ENCODE measurements around the gene COL6A3.
"Not testable (repeated sequence)": the region's sequence is repeated elsewhere in the genome, so short reads cannot be mapped to it uniquely, and the experiment has no call there.

The COL6A3 gene

GRCh38 chr2:237306083-237306786, 107.7 kb downstream of the COL6A3 start:
- Histone ChIP-seq H3K4me3 (ENCODE audit: low read length) (no peak overlapping the region), H3K4me1 (ENCODE audit: control insufficient read depth, insufficient read depth, low read length) (peaks cover 47% of the 10 kb centered on the region), H3K4me2 (ENCODE audit: low read length) (no peak overlapping the region), H3K36me3 (ENCODE audit: insufficient read depth, low read length) (no peaks in the 10 kb centered on the region), H3K9ac (ENCODE audit: low read depth, low read length) (no peak overlapping the region), H3K9me3 (replicated peaks; ENCODE audit: low read length) (no peaks in the 10 kb centered on the region), H3K27me3 (ENCODE audit: control insufficient read depth, insufficient read depth, low read length) (no peaks in the 10 kb centered on the region)

- no peaks in the 10 kb centered on the region for H3K27me3 ChIP-seq (ENCODE audit: control insufficient read depth, insufficient read depth, low read length)
- no peak overlapping the region for H3K4me2 ChIP-seq (ENCODE audit: low read length)
- H3K36me3 ChIP-seq (ENCODE audit: insufficient read depth, low read length) = no peaks in the 10 kb centered on the region
- H3K4me3 ChIP-seq (ENCODE audit: low read length) = no peak overlapping the region
- H3K9ac ChIP-seq (ENCODE audit: low read depth, low read length) = no peak overlapping the region
- H3K9me3 ChIP-seq (replicated peaks; ENCODE audit: low read length) = no peaks in the 10 kb centered on the region
- peaks cover 50% of the 10 kb centered on the region for H3K4me1 ChIP-seq (ENCODE audit: control insufficient read depth, insufficient read depth, low read length)
Measured at GRCh38 chr2:237305579-237305978, 108.4 kb downstream of the COL6A3 start.

- Histone ChIP-seq H3K4me2 (ENCODE audit: low read length) (peak overlapping the region; percentile 4), H3K9ac (ENCODE audit: low read depth, low read length) (no peak overlapping the region), H3K9me3 (replicated peaks; ENCODE audit: low read length) (no peaks in the 10 kb centered on the region), H3K4me3 (ENCODE audit: low read length) (no peak overlapping the region), H3K27me3 (ENCODE audit: control insufficient read depth, insufficient read depth, low read length) (no peaks in the 10 kb centered on the region), H3K4me1 (ENCODE audit: control insufficient read depth, insufficient read depth, low read length) (peaks cover 52% of the 10 kb centered on the region), H3K36me3 (ENCODE audit: insufficient read depth, low read length) (no peaks in the 10 kb centered on the region)
Measured at GRCh38 chr2:237304763-237305514, 109.0 kb downstream of the COL6A3 start.

DNA sequence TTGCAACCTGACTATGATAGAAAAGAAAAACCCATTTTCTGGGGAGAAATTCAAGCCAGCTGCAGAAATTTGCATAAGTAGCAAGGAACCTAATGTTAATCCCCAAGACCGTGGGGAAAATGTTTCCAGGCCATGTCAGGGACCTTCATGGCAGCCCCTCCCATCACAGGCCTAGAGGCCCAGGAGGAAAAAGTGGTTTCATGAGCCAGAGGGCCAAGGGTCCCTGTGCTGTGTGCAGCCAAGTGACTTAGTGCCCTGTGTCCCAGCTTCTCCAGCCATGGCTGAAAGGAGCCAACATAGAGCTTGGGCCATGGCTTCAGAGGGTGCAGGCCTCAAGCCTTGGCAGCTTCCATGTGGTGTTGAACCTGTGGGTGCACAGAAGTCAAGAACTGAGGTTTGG, 110.7 kb downstream of the COL6A3 start:
- H3K4me1 ChIP-seq (ENCODE audit: control insufficient read depth, insufficient read depth, low read length) = peaks cover 62% of the 10 kb centered on the region
- not testable (repeated sequence) for H3K4me3 ChIP-seq (ENCODE audit: low read length); H3K36me3 ChIP-seq (ENCODE audit: insufficient read depth, low read length); H3K27me3 ChIP-seq (ENCODE audit: control insufficient read depth, insufficient read depth, low read length); H3K9me3 ChIP-seq (replicated peaks; ENCODE audit: low read length); H3K9ac ChIP-seq (ENCODE audit: low read depth, low read length); H3K4me2 ChIP-seq (ENCODE audit: low read length)

DNA sequence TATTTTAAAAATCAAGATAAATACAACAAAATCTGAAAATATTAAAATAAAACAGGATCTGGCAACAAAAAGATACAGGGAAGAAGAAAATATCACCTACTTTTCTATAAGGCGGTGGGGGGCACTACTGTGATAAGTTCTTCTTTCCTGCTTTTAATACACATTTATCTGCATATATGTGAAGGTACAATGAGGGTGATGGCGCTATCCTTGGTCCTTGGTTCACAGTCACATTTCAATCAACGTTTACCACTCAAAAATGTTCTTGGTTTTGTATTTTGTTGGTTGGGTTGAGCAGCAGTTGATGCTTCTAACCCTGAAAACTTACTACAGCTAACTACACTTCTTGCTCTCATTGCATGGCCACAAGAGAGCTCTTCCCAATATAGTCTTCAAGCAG, 112.4 kb downstream of the COL6A3 start:
- Histone ChIP-seq H3K27me3 (ENCODE audit: control insufficient read depth, insufficient read depth, low read length) (no peaks in the 10 kb centered on the region), H3K4me1 (ENCODE audit: control insufficient read depth, insufficient read depth, low read length) (peaks cover 65% of the 10 kb centered on the region), H3K9ac (ENCODE audit: low read depth, low read length) (no peak overlapping the region), H3K36me3 (ENCODE audit: insufficient read depth, low read length) (no peaks in the 10 kb centered on the region), H3K4me2 (ENCODE audit: low read length) (no peak overlapping the region), H3K4me3 (ENCODE audit: low read length) (no peak overlapping the region), H3K9me3 (replicated peaks; ENCODE audit: low read length) (no peaks in the 10 kb centered on the region)

- peak overlapping the region; percentile 3 for H3K4me2 ChIP-seq (ENCODE audit: low read length)
- peak overlapping the region; percentile 7 for H3K9ac ChIP-seq (ENCODE audit: low read depth, low read length)
- H3K4me1 ChIP-seq (ENCODE audit: control insufficient read depth, insufficient read depth, low read length) = peaks cover 62% of the 10 kb centered on the region
- no peaks in the 10 kb centered on the region for H3K9me3 ChIP-seq (replicated peaks; ENCODE audit: low read length)
- no peak overlapping the region for H3K4me3 ChIP-seq (ENCODE audit: low read length)
- H3K36me3 ChIP-seq (ENCODE audit: insufficient read depth, low read length) = no peaks in the 10 kb centered on the region
- no peaks in the 10 kb centered on the region for H3K27me3 ChIP-seq (ENCODE audit: control insufficient read depth, insufficient read depth, low read length)
Measured at GRCh38 chr2:237300739-237301138, 113.2 kb downstream of the COL6A3 start.

DNA sequence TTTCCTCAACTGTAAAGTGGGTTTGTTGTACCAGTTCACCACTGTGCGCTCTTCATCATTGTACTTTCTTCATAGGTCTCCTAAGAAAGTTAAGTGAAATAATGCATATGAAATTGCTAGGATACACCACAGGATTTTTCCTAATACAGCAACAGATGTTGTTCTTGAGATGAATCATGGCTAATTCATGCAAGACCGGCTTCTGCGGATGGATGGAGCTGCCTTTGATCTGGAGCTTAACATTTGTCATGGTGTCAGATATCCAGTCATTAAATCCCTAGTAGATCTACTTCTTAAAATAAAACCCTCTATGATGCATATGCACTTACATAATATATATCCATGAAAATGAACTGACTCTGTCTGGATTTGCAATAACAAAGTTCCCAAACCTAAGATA, 114.1 kb downstream of the COL6A3 start:
- Histone ChIP-seq H3K4me2 (ENCODE audit: low read length) (peak overlapping the region; percentile 49), H3K4me1 (ENCODE audit: control insufficient read depth, insufficient read depth, low read length) (peaks cover 54% of the 10 kb centered on the region), H3K36me3 (ENCODE audit: insufficient read depth, low read length) (no peaks in the 10 kb centered on the region), H3K4me3 (ENCODE audit: low read length) (peak overlapping the region; percentile 32), H3K27me3 (ENCODE audit: control insufficient read depth, insufficient read depth, low read length) (no peaks in the 10 kb centered on the region), H3K9me3 (replicated peaks; ENCODE audit: low read length) (no peaks in the 10 kb centered on the region), H3K9ac (ENCODE audit: low read depth, low read length) (peak overlapping the region; percentile 7)

DNA sequence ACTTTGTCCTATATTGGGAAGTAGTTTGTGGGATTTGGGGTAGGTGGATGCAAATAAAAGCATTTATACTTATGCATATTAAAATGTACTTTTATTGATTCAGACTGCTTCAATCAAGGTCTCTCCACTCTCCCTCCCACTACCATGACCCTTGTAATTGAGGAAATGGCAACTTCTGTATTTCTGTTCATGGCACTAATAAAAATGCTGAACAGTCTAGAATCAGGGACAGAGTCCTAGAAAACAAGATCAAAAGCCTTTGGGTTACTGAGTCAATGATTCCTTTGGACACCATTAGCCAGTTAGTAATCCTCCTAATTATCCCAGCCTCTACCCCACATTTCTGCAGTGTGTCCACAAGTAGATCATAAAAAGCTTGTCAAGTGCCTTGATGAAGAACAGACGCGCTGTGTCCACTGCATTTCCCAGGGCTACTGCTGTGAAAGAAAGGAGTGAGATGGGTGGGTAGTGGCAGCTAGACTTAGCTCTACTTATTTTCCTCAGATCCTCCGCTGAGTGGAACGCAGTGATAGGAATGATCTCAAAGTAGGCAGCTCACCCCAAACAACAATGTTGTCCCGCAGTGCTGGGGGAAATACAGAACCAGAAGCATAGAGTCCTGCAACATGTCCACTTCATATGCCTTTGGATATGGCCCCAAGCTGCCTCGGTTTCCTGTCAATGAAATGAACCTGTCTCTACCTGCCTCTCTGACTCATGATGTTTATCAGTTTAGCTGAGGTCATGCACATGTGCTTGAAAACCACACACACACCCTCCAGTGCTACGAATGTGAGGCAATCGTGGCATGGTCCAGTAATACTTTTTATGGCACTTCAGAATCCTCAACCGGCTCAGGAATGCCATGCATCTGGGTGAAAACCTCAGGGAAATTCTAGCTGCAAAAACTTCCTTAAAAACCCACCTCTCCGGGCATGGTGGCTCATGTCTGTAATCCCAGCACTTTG, 115.5 kb downstream of the COL6A3 start:
- H3K27me3 ChIP-seq (ENCODE audit: control insufficient read depth, insufficient read depth, low read length) = no peaks in the 10 kb centered on the region
- H3K9me3 ChIP-seq (replicated peaks; ENCODE audit: low read length) = no peaks in the 10 kb centered on the region
- no peaks in the 10 kb centered on the region for H3K36me3 ChIP-seq (ENCODE audit: insufficient read depth, low read length)
- no peak overlapping the region for H3K4me3 ChIP-seq (ENCODE audit: low read length)
- H3K9ac ChIP-seq (ENCODE audit: low read depth, low read length) = no peak overlapping the region
- H3K4me2 ChIP-seq (ENCODE audit: low read length) = no peak overlapping the region
- peaks cover 54% of the 10 kb centered on the region for H3K4me1 ChIP-seq (ENCODE audit: control insufficient read depth, insufficient read depth, low read length)

- H3K9me3 ChIP-seq (replicated peaks; ENCODE audit: low read length) = no peaks in the 10 kb centered on the region
- H3K9ac ChIP-seq (ENCODE audit: low read depth, low read length) = peak overlapping the region; percentile 51
- no peaks in the 10 kb centered on the region for H3K27me3 ChIP-seq (ENCODE audit: control insufficient read depth, insufficient read depth, low read length)
- H3K4me3 ChIP-seq (ENCODE audit: low read length) = no peak overlapping the region
- H3K4me1 ChIP-seq (ENCODE audit: control insufficient read depth, insufficient read depth, low read length) = peaks cover 54% of the 10 kb centered on the region
- no peak overlapping the region for H3K4me2 ChIP-seq (ENCODE audit: low read length)
- H3K36me3 ChIP-seq (ENCODE audit: insufficient read depth, low read length) = no peaks in the 10 kb centered on the region
Measured at GRCh38 chr2:237297421-237298150, 116.4 kb downstream of the COL6A3 start.

DNA sequence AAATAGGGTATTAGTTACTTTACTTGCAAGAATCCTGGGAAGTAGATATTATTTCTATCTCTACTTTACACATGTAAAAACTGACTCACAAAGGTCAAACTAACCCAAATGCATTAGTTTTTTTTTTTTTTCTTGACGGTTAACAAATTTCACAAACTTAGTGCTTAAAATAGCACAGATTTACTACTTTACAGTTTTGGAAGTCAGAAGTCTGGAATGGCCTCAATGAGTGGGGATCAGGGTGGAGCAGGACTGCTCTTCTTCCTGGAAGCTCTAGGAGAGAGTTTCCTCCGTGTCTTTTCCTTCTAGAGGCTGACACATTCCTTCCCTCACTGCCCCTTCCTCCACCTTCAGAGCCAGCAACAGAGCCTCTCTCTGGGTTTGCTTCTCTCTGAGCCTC, 117.2 kb downstream of the COL6A3 start:
- Histone ChIP-seq H3K4me1 (ENCODE audit: control insufficient read depth, insufficient read depth, low read length) (peaks cover 62% of the 10 kb centered on the region), H3K9ac (ENCODE audit: low read depth, low read length) (peak overlapping the region; percentile 51), H3K9me3 (replicated peaks; ENCODE audit: low read length) (no peaks in the 10 kb centered on the region), H3K4me2 (ENCODE audit: low read length) (peak overlapping the region; percentile 36), H3K36me3 (ENCODE audit: insufficient read depth, low read length) (no peaks in the 10 kb centered on the region), H3K27me3 (ENCODE audit: control insufficient read depth, insufficient read depth, low read length) (no peaks in the 10 kb centered on the region), H3K4me3 (ENCODE audit: low read length) (no peak overlapping the region)
